ENCODE measurements around the gene RTKN. TPM values are rescaled to one million over a fixed set of nuclear protein-coding genes. Genes with fewer than 3 reads are reported as not detected.

Gene RTKN
- total RNA-seq, 1 experiment from 2014 or later: 10.5 TPM

DNA sequence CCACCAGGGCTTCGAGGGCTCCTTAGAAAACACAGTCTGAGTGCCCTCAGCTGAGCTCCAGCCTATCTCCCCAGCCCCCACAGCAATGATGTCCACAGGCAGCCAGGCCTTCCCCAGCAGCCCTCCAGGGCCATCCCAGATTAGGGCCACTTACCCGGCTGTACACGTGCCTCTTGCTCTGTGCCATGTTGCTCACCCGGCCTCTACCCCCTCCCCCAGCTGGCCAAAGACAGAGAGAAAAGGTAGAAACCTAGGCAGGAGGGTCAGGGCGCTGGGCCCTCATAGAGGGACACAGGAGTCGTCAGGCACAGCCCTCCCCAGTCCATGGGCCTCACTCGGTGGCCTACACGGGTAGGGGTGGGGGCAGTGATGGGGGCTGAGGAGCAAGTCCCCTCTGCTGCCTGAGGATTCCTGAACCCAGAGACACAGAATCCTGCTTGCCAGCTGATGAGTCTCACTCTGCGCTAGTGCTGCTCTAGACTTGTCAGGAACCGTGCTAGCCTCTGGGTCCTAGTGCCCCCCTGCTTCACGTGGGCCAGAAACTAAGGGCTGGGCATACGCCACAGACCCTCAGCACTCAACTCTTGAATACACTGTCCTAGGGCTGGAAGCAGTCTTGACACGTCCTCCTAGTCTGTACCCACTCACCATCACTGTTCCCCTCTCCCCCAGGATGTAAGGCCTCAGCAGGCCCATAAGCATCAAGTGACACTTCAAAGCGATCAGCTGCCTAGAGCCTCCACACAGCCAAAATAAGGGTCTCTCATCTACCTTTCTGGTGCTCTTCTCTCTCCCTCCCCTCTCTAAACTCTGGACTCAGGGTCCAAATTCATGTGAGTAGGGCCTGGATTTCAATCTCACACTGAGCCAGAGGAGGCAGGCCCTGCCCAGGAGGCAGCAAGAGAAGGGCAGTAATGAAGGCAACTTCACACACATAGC, 61.6 kb downstream of the RTKN start, which contains the start of gene DCTN1:
Gene DCTN1 (minus strand): TSS at position 461 of the 939 bp plus-strand sequence. CDS start 274 bp downstream, at position 187.
- DNase-seq (ENCODE audit: low spot score): no peak

DNA sequence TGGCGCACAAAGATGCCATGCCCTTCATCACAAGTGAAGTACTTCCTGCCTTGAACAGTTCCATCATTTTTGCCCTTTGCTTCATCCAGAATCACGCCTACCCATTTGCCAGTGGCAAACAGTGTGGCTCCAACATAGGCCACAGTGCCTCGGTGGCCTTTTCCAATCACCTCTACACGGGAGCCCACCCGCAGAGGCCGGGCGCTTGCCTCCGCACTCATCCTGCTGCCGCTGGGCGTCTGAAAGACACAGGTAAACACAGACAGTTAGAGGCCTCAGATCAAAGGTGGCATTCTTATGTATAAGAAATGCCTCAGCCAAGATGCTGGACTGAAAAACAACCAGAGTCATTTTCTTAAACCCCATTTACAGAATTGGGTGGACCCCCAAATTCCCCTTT, 63.7 kb downstream of the RTKN start:
- no peak for DNase-seq (ENCODE audit: low spot score)

DNA sequence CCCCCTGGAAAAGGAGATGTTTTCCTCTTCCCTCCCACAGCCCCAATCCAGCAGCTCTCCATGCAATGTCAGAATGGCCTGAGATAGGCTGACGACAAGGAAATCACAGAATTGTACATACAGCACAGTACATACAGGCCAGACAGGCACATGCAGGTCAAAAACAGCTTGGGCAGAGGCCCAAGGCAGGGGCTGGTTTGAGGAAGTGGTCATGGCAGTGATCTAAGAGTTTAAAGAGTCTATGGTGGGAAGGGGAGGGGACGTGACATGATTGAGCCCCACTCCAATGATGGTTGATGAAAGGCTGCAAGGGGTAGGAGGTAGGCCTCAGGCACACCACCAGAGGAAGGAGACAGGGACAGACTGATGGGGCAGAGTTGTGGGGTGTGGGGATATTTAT, 65.9 kb downstream of the RTKN start:
- DNase-seq (ENCODE audit: low spot score): no peak

Other genes with a start within 250 kb of the RTKN start
- 257 and 261 TPM in 2 replicates for gene MTHFD2, start 243.3 kb downstream of the RTKN start, total RNA-seq (2014; rRNA removed; shearing (Covaris generic))
- gene SLC4A5, start 98.5 kb downstream of the RTKN start, total RNA-seq (2014; rRNA removed; shearing (Covaris generic)): 0.02 and 0.23 TPM in 2 replicates
- gene DCTN1, start 61.6 kb downstream of the RTKN start, total RNA-seq (2014; rRNA removed; shearing (Covaris generic)): 55.1 and 67.2 TPM in 2 replicates
- gene C2orf81, start 20.3 kb downstream of the RTKN start, total RNA-seq (2014; rRNA removed; shearing (Covaris generic)): 0.53 and 0.70 TPM in 2 replicates
- 32.6 and 43.4 TPM in 2 replicates for gene WDR54, start 20.2 kb downstream of the RTKN start, total RNA-seq (2014; rRNA removed; shearing (Covaris generic))
- 30.1 and 55.7 TPM in 2 replicates for gene INO80B, start 13.2 kb upstream of the RTKN start, total RNA-seq (2014; rRNA removed; shearing (Covaris generic))
- gene WBP1, start 16.5 kb upstream of the RTKN start, total RNA-seq (2014; rRNA removed; shearing (Covaris generic)): 86.8 and 93.9 TPM in 2 replicates
- gene MOGS, start 23.4 kb upstream of the RTKN start, total RNA-seq (2014; rRNA removed; shearing (Covaris generic)): 43.1 and 52.7 TPM in 2 replicates
- gene MRPL53, start 30.7 kb upstream of the RTKN start, total RNA-seq (2014; rRNA removed; shearing (Covaris generic)): 25.3 and 42.4 TPM in 2 replicates
- gene CCDC142, start 41.1 kb upstream of the RTKN start, total RNA-seq (2014; rRNA removed; shearing (Covaris generic)): 1.8 and 2.2 TPM in 2 replicates
- 9.2 and 10.7 TPM in 2 replicates for gene TTC31, start 41.1 kb upstream of the RTKN start, total RNA-seq (2014; rRNA removed; shearing (Covaris generic))
- 0.97 TPM in 1 of 2 replicates, not detected in the other for gene LBX2, start 57.7 kb upstream of the RTKN start, total RNA-seq (2014; rRNA removed; shearing (Covaris generic))
- 17.0 and 25.7 TPM in 2 replicates for gene PCGF1, start 65.8 kb upstream of the RTKN start, total RNA-seq (2014; rRNA removed; shearing (Covaris generic))
- gene TLX2, start 72.5 kb upstream of the RTKN start, total RNA-seq (2014; rRNA removed; shearing (Covaris generic)): not detected in 2 replicates
- not detected in 2 replicates for gene DQX1, start 84.3 kb upstream of the RTKN start, total RNA-seq (2014; rRNA removed; shearing (Covaris generic))
- gene AUP1, start 87.8 kb upstream of the RTKN start, total RNA-seq (2014; rRNA removed; shearing (Covaris generic)): 95.4 and 102 TPM in 2 replicates
- 40.5 and 49.5 TPM in 2 replicates for gene HTRA2, start 88.0 kb upstream of the RTKN start, total RNA-seq (2014; rRNA removed; shearing (Covaris generic))
- gene LOXL3, start 112.0 kb upstream of the RTKN start, total RNA-seq (2014; rRNA removed; shearing (Covaris generic)): 2.0 and 2.4 TPM in 2 replicates
- 0.84 and 2.1 TPM in 2 replicates for gene DOK1, start 112.8 kb upstream of the RTKN start, total RNA-seq (2014; rRNA removed; shearing (Covaris generic))
- gene M1AP, start 206.4 kb upstream of the RTKN start, total RNA-seq (2014; rRNA removed; shearing (Covaris generic)): not detected in 2 replicates
- gene SEMA4F, start 212.3 kb upstream of the RTKN start, total RNA-seq (2014; rRNA removed; shearing (Covaris generic)): 6.5 and 6.8 TPM in 2 replicates

Measured in H4 (cell line).